Eye (tissue), 1 donor: ENCODE data around the gene TIMM13.

Source experiments
- DNase-seq: peaks from one replicate; pipeline ENCODE4 v3.0.0-alpha.2; 2015

The TIMM13 gene

DNA sequence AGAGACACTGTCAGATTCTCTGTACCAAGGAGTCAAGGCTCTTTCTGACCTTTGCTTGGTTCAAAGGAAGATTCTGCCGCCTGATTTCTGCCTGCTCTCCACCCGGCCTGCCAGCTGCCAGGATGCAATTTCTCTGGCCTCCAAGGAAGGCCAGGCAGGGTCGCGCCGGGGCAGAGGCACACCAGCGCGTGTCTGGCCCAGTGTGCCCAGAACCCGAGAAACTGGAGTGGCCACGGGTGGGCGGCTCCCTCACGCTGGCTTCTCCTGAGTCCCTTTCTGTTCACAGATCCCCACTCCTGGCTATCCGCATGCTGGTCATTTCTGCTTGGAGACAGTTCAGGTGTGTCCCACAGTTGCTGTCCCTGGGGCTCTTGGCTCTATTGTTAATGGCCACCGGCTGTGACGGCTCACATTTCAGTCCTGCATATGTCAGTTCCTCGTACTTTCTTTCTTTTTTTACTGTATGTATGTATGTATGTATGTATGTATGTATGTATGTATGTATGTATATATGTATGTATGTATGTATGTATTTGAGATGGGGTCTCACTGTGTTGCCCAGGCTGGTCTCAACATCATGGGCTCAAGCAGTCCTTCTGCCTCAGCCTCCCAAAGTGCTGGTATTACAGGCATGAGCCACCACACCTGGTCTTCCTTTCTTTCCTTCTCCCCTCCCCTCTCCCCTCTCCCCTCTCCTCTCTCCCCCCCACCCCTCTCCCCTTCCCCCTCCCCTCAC is 50.4 kb downstream of the TIMM13 start:
- no peak for DNase-seq
